Measurements from ENCODE around the gene FHIT.

DNA sequence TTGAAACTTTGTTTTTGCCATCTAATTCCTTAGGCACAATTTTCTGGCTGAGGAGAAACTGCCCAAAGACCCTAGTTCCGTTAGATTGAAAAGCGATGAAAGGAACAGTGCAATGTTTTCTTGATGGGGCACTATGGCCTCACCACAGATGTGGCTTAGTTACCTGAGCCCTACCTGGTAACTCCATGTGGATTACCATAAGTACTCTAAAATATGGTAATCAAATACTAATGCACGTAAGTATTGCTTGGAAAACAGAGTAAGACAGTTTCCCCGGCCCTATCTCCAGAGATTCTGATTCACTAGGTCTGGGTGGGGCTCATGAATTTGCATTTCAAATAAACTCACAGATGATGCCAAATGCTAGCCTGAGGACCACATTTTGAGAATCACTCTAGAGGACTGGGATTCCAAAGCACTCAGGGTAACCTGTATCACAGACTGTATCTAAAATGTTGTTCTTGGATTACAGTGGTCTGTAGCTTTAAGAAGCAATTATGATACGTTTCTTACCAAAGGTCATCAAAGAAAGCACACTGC, 806.3 kb downstream of the FHIT start:
- TF ChIP-seq, protein P1, sequence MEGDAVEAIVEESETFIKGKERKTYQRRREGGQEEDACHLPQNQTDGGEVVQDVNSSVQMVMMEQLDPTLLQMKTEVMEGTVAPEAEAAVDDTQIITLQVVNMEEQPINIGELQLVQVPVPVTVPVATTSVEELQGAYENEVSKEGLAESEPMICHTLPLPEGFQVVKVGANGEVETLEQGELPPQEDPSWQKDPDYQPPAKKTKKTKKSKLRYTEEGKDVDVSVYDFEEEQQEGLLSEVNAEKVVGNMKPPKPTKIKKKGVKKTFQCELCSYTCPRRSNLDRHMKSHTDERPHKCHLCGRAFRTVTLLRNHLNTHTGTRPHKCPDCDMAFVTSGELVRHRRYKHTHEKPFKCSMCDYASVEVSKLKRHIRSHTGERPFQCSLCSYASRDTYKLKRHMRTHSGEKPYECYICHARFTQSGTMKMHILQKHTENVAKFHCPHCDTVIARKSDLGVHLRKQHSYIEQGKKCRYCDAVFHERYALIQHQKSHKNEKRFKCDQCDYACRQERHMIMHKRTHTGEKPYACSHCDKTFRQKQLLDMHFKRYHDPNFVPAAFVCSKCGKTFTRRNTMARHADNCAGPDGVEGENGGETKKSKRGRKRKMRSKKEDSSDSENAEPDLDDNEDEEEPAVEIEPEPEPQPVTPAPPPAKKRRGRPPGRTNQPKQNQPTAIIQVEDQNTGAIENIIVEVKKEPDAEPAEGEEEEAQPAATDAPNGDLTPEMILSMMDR (IDR thresholded peaks at IDR 0.05; ENCODE audit: insufficient read depth, low read length, poor library complexity, severe bottlenecking), result no peak
- TF ChIP-seq EZH2phosphoT487 (conservative IDR thresholded peaks at IDR 0.05; ENCODE audit: low read length), result no peak
